NCI-H1436 (cell line): Measurements from ENCODE around the gene IER3.
"Not testable (repeated sequence)": the region's sequence is repeated elsewhere in the genome, so short reads cannot be mapped to it uniquely, and the experiment has no call there.

Experiments
- DNase-seq: peaks from one replicate; lab custom pipeline; 2025; lab: John Stamatoyannopoulos, UW

Gene IER3

DNA sequence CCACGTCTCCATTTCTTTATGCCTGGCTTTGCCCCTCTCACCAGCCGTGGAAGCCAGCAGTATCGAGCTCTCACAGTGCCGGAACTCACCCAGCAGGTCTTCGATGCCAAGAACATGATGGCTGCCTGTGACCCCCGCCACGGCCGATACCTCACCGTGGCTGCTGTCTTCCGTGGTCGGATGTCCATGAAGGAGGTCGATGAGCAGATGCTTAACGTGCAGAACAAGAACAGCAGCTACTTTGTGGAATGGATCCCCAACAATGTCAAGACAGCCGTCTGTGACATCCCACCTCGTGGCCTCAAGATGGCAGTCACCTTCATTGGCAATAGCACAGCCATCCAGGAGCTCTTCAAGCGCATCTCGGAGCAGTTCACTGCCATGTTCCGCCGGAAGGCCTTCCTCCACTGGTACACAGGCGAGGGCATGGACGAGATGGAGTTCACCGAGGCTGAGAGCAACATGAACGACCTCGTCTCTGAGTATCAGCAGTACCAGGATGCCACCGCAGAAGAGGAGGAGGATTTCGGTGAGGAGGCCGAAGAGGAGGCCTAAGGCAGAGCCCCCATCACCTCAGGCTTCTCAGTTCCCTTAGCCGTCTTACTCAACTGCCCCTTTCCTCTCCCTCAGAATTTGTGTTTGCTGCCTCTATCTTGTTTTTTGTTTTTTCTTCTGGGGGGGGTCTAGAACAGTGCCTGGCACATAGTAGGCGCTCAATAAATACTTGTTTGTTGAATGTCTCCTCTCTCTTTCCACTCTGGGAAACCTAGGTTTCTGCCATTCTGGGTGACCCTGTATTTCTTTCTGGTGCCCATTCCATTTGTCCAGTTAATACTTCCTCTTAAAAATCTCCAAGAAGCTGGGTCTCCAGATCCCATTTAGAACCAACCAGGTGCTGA, 20.3 kb downstream of the IER3 start:
- DNase-seq: not testable (repeated sequence)

DNA sequence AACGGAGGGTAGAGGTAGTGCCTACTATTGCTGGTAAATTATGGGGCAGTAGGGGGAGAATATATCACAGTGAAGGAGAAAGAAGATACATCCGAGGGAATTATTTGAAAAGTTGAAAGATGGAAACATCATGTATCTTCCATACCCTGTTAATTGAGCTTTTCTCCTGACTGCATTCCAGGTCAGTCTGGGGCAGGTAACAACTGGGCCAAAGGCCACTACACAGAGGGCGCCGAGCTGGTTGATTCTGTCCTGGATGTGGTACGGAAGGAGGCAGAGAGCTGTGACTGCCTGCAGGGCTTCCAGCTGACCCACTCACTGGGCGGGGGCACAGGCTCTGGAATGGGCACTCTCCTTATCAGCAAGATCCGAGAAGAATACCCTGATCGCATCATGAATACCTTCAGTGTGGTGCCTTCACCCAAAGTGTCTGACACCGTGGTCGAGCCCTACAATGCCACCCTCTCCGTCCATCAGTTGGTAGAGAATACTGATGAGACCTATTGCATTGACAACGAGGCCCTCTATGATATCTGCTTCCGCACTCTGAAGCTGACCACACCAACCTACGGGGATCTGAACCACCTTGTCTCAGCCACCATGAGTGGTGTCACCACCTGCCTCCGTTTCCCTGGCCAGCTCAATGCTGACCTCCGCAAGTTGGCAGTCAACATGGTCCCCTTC, 21.0 kb downstream of the IER3 start:
- DNase-seq: not testable (repeated sequence)

DNA sequence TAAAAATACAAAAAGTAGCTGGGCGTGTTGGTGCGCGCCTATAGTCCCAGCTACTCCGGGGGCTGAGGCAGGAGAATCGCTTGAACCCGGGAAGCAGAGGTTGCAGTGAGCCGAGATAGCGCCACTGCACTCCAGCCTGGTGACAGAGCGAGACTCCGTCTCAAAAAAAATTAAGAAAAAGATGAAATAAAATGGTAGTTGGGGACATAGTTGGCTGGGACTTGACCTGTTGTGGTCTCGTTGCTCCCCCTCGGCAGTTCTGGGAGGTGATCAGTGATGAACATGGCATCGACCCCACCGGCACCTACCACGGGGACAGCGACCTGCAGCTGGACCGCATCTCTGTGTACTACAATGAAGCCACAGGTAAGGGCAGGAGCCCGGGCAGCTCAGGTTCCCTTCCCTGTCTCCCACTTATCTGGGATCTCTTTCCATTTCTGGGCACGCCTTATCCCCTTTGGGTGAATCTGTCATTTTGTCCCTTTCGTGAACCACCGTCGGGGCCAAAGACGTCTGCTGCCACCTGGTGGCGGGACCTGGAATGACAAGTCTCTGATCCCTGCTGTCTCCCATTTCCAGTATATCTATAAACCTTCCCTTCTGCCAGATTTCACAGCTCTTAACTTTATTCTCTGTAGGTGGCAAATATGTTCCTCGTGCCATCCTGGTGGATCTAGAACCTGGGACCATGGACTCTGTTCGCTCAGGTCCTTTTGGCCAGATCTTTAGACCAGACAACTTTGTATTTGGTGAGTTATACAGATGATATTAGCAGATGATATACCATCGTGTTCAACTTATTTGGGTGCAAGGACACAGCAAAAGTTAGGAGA, 21.9 kb downstream of the IER3 start:
- DNase-seq: peak; percentile 73

DNA sequence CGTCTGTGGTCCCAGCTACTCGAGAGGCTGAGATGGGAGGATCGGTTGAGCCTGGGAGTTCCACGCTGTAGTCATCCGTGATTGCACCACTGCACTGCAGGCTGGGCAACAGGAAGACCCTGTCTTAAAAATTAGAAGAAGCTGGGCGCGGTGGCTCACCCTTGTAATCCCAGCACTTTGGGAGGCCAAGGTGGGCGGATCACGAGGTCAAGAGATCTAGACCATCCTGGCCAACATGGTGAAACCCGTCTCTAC, 22.4 kb downstream of the IER3 start:
- DNase-seq: not testable (repeated sequence)

DNA sequence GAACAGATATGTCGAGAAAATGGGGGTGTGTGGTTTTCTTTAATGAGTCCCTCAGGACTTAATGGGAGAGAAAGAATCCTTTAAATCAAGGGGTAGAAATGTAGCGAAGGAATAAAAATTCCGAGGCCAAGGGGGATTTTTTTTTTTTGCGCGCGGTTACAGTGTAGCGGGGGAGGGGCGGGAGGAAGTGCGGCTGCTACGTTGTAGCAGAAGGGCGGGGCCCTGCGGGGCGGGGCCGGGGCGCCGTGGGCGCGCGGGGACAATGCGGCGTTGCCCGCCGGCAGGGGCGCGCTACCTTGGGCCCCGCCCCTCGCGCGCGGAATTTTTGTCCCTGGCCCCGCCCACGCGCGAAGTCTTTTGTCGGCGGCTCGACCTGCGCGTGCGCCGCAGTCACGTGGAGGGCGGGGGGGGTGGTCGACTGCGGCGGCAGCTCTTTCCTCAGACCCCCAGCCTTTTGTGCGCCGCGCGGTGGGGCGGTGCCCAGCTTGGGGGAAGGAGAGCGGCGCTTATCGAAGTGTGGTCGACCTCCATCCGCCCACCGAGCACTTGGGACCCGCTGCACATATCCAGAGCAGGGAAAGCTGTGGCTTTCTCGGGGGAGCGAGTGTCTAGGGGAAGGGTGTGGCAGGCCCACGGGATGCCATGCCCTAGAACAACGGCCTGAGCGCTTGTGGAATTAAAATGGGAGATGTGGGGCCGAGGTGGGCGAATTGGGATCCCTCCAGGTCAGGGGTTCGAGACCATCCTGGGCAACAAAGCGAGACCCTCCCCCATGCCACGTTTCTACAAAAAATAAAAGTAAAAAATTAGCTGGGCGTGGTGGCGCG, 22.9 kb downstream of the IER3 start:
- DNase-seq: peak; percentile 94

DNA sequence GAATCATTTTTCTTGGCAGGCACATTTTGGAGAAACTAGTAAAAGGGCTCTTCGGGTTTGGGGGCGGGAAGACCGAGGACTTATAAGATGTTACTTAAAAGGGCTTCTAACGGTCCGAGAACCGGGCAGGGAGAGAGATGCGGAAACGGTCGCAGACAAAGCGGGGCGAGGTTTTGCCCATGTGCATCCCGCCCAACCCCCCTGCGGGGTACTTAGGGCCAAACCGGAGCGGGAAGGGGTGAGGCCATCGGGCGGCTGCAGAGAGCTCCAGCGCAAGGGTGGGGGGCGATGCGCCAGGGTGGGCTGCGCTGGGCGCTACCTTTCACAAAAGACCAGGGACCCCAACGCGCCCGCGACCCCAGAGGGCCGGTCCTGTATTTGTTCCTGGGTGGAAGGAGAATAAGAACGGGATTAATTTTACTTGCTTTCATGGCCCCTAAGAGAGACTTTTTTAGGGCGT, 23.6 kb downstream of the IER3 start:
- DNase-seq: peak; percentile 62

DNA sequence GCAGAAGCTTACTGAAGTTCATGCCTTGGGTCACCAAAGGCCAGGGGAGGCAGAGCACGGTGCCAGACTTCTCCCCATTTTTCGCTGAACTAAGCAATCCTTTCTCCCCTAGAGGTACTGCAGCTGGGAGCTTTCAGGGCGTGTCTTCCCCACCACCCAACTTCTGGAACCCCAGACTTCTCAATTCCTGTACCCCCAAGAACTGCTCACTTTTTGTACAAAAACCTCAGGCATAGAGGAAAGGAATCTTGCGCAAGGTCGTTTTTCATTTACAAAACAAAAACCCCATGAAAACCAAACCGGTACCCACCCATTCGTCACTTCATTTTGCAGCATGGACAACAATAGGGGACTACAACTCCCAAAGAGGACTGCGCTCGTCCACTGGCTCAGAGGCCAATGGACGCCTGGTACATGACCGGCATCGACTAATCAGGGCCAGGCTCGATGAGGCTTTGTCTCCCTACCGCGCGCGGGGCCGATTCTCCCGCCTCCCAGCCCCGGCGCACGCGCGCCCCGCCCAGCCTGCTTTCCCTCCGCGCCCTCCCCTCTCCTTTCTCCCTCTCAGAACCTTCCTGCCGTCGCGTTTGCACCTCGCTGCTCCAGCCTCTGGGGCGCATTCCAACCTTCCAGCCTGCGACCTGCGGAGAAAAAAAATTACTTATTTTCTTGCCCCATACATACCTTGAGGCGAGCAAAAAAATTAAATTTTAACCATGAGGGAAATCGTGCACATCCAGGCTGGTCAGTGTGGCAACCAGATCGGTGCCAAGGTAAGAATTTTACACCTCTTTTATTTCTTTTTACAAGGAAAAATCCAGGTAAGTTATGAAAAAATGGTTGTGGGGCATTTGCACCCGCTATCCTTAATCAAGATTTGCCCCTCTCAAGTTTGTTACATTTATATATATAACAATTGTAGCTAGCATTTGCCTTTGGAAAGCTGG, 24.3 kb downstream of the IER3 start, which contains the start of gene TUBB:
Gene TUBB (plus strand): TSS at position 562 of the 947 bp plus-strand sequence. CDS start 155 bp downstream, at position 717.
- DNase-seq: peak; percentile 96

DNA sequence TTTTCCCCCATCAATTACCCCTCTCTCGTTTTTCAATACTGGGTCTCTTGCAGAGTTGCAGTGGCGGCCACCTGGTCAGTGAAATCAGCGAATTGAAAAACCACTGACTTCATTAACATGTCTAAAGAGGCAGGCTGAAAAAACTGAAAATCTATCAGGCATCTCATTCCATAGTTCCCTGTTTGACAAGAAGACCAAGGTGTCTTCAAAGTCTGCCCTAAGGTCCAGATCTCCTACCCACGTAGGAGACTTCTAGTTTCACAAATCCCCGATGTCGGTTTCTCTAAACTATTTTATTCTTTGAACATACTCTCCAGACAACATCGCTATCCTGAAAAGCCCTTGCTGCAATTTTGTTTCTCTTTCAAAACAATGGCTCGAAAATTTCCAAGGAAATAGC, 25.0 kb downstream of the IER3 start:
- DNase-seq: no peak

DNA sequence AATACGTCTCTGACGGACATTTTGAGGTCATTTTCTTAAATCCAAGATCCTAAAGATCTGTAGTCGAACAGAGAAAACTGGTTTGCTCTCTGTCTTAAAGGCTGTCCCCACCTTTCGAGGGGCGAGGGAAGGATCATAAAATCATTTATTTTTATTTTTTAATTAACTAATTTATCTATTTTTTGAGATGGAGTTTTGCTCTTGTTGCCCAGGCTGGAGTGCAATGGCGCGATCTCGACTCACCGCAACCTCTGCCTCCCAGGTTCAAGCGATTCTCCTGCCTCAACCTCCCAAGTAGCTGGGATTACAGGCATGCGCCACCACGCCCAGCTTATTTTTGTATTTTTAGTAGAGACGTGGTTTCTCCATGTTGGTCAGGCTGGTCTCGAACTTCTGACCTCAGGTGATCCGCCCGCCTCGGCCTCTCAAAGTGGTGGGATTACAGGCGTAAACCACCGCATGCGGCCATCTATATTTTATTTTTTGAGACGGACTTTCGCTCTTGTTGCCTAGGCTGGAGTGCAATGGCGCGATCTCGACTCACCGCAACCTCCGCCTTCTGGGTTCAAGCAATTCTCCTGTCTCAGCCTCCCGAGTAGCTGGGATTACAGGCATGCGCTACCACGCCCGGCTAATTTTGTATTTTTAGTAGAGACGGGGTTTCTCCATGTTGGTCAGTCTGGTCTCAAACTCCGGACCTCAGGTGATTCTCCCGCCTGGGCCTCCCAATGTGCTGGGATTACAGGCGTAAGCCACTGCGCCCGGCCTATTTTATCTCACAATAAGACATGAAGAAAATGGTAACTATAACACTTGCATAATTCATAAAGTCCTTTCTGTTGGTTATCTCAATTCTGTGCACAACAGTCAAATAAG, 26.3 kb downstream of the IER3 start:
- DNase-seq: not testable (repeated sequence)

DNA sequence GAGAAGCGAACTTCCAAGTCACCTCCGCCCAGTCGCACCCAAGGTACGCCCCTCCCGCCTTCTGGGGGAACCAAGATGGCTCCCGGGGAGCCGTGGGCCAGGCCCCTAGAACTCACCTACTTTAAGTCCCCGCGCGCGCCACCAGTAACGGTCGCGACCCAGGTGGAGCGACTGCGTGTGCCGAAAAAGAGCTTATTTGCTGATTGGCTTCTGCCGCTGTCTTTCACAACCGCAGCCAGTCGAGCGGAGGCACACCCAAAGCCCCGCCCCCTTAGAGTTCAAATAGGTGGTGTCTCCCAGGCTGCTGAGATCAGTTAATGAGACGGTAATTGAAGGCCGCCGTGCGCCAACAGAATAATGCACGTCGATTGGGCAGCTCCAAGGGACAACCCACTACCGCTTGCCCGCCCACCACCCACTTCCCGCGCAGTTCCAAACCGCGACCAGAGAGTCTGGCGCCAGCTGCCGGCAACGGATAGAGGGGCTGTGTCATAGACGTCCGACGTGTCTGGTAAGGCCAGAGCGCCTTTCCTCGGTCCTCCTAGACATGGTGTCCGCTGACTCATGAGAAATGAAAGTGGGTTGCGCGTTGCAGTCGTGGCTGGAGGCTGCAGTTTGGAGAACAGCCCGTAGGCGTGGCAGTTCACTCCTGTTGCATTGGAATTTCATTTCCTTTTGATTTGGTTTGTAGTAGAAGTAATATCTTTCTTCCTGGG, 27.1 kb downstream of the IER3 start, which contains the start of gene MDC1:
Gene MDC1 (minus strand): TSS at position 153 of the 716 bp plus-strand sequence. CDS start 2,106 bp downstream, outside the sequence.
- DNase-seq: peak; percentile 99

DNA sequence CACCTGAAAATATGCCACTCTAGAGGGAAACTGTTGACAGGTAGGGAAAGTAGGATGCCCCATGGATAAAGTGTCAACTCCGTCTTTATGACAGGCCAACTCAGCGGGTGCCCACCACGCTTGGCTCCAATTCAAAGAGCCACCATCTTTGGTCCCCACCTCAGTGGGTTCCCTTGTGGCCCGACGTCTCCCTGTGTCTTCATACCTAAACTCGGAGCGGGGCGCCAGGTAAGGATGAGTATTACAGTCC, 27.5 kb downstream of the IER3 start:
- no peak for DNase-seq

DNA sequence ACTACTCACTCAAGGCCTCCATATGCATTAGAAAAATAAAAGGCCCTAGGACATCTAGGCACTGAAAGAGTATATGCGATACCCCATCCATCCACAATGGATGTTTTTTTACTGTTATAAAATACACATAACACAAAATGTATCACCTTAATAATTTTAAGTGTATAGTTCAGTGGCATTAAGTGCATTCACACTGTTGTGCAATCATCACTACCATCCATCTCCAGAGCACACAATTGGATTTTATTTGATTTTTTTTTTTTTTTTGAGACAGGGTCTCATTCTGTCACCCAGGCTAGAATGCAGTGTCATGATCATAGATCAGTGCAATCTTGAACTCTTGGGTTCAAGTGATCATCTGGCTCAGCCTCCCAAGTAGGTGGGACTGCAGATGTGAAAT, 30.1 kb downstream of the IER3 start:
- DNase-seq: no peak

DNA sequence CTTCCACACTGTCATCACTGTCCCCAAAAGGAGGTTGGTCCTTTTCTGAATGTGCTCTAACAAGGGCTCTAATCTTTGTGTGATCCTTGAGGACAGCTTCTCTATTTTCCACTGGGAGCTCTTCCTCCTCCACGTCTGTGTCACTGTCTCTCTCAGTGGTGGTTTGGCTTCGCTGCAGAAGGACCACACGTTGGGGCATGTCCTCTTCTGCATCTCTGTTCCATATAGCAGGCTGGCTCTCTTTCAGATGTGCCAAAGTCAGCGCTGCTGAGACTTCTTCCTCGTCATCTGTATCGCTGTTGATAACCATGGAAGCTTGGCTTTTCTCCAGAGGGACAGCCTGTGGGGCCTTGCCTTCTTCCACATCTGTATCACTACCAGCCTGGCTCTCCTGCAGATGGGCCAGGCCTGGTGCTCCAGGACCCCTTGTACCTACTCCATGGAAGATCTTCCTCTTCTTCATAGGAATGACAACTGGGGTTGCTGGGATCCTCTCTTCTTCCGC, 31.9 kb downstream of the IER3 start:
- no peak for DNase-seq

DNA sequence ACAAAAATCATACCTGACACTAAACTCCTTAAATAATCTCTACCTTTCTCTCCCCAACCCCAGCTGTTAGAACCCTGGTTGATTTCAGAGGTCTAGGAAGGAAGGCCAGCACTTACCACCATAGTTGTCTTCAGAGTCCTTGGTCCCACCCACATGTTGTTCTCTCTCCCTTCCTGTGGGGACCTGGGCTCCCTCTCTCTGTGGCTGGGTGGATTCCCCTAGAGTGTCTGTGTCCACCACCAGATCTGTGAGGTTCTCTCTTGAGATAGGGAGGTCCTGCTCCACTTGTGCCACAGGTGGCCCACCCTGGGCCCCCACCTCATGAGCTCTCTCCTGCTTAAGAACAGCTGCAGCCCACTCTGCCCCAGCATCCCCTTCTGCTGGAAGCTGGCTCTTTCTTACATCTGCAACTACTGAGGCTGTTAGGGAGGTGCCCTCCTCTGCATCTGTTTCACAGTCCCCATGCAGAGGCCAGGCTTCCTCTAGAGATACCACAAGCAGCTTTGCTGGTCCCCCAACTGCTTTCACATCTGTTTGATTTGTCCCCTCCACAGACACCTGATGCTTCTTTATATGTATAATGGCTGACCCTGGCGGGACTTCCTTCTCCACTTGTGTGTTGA, 32.5 kb downstream of the IER3 start:
- DNase-seq: no peak

DNA sequence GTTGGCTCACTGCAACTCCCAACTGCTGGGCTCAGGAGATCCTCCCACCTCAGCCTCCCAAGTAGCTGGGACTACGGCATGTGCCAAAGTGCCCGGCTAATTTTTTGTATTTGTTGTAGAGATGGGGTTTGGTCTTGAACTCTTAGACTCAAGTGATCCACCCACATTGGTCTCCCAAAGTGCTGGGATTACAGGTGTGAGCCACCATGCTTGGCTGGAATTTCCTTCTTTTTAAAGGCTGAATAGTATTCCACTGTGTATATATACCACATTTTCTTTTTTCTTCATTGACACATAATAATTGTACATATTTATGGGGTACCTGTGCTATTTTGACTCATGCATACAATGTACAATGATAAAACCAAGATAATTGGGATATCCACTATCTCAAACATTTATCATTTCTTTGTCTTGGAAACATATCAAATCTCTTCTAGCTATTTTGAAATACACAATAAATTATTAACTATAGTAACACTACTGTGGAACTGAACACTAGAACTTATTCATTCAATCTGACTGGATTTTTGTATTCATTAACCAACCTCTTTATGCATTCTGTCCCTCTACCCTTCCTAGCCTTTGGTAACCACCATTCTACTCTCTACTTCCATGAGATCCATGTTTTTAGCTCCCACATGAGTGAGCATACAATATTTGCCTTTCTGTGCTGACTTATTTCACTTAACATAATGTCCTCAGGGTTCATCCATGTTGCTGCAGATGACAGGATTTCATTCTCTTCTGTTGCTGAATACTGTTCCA, 35.1 kb downstream of the IER3 start:
- DNase-seq: no peak

DNA sequence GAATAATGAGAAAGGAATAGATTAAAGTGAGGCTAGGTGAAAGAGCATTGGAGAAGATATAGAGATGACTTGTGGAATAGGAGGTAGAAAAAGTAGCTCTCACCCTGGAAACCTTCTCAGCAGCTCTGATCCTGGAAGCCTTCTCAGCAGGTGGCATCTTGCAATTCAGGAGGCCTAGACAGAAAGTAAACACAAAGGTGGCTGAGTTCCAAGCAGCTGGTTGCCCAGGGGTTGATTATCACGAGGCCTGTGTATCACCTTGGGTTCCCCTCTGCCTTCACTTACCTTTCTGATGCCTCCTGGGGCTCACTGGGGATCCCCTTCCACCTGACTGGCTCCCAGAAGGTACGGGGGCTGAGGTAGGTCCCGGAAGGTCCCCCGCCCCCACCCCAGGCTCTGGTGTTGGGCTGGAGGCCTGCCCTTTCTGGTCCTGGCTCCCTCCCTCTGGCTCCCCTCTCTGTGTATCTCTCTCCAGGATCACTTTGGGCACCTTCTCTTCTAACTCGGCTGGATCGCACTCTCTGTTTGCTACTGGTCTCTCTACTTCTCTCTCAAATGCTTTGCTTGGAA, 37.0 kb downstream of the IER3 start:
- no peak for DNase-seq

DNA sequence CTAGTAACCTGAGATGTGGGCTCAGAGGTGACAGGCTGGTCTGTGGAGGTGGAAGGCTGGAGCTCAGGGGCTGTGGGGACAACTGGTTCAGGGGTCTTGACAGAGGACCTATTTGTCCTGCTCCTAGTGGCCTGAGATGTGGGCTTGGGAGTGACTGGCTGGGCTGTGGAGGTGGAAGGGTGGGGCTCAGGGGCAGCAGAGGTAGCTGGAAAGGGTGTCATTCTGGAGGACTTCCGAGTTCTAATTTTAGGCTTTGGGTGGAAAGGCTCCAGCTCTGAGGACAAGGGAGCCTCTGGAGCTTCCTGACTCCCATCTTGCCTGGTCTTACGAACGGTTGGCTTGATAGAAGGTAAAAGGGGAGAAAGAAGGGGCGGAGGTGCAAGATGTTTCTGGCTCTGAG, 38.7 kb downstream of the IER3 start:
- no peak for DNase-seq
